Measurements from ENCODE around the gene RARB.

DNA sequence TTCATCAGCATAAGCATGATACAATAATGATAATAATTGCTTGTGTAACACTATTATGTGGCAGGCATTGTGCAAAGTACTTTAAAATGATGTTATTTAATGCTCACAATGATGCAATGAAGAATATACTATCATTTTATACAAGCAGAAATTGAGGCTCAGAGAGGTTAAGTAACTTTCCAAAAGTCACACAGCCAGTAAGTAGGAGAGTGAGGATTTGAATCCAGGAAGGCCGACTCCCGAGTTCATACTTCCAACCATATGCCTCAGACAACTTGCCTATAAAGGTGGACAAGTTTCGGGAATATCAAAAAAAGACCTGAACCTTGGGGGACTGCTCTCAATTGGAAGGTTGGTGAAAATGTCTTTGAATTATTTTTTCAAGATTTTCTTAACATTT lies 19.9 kb downstream of the RARB start:
- TF ChIP-seq POLR2AphosphoS5 (IDR thresholded peaks at IDR 0.05): no peak
- TF ChIP-seq, protein P1, sequence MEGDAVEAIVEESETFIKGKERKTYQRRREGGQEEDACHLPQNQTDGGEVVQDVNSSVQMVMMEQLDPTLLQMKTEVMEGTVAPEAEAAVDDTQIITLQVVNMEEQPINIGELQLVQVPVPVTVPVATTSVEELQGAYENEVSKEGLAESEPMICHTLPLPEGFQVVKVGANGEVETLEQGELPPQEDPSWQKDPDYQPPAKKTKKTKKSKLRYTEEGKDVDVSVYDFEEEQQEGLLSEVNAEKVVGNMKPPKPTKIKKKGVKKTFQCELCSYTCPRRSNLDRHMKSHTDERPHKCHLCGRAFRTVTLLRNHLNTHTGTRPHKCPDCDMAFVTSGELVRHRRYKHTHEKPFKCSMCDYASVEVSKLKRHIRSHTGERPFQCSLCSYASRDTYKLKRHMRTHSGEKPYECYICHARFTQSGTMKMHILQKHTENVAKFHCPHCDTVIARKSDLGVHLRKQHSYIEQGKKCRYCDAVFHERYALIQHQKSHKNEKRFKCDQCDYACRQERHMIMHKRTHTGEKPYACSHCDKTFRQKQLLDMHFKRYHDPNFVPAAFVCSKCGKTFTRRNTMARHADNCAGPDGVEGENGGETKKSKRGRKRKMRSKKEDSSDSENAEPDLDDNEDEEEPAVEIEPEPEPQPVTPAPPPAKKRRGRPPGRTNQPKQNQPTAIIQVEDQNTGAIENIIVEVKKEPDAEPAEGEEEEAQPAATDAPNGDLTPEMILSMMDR (IDR thresholded peaks at IDR 0.05): no peak
- no peak for TF ChIP-seq POLR2A (IDR thresholded peaks at IDR 0.05)

All from breast epithelium (tissue), 3 donors.